H1 (cell line): ENCODE measurements around the gene ZNF423. TPM values are rescaled to one million over a fixed set of nuclear protein-coding genes. Genes with fewer than 3 reads are reported as not detected.

Source experiments
- CTCF ChIA-PET: fragments of 300-600 bp; sonication (Branson Sonifier 250); formaldehyde crosslinking; loops from one replicate; lab custom pipeline; 2021; ENCODE audit not compliant: partially characterized antibody; lab: Charles Lee
- POLR2A ChIA-PET: fragments of 300-600 bp; sonication (Branson Sonifier 250); formaldehyde crosslinking; loops from one replicate; lab custom pipeline; 2021; ENCODE audit warnings: inconsistent platforms; ENCODE audit not compliant: partially characterized antibody; lab: Charles Lee
- DNase-seq, 2 experiments: peaks; one replicate each; pipeline versions ENCODE4 v3.0.0 to v3.0.0-alpha.2; 2010 to 2022; ENCODE audit warnings: low spot score in 2 of 2, low read depth in 1 of 2, mixed read lengths in 1 of 2
- FAIRE-seq: peaks from 2 replicates; lab custom pipeline; 2011; peaks lifted over from hg19 to GRCh38; lab: Jason Lieb, UNC
- H2AFZ ChIP-seq: 2 replicates; pipeline ENCODE4 v1.8.1; 2012; ENCODE audit warnings: low read length, inconsistent platforms
- H2AK5ac ChIP-seq: 2 replicates; pipeline ENCODE4 v1.6.1; 2013; ENCODE audit warnings: low read depth, low read length
- H2BK120ac ChIP-seq: replicated peaks from 2 replicates; pipeline ENCODE3; 2013; ENCODE audit warnings: low read depth, low read length, inconsistent platforms
- H2BK12ac ChIP-seq: 2 replicates; pipeline ENCODE4 v1.6.1; 2013; ENCODE audit warnings: low read depth, low read length
- H2BK15ac ChIP-seq: 2 replicates; pipeline ENCODE4 v1.6.1; 2013; ENCODE audit warnings: low read length
- H2BK20ac ChIP-seq: 2 replicates; pipeline ENCODE4 v1.6.1; 2013; ENCODE audit warnings: low read length
- H2BK5ac ChIP-seq: 2 replicates; pipeline ENCODE4 v1.6.1; 2013; ENCODE audit warnings: low read depth, low read length
- H3K14ac ChIP-seq: 2 replicates; pipeline ENCODE4 v1.6.1; 2013; ENCODE audit warnings: inconsistent platforms; ENCODE audit not compliant: insufficient read length
- H3K18ac ChIP-seq: 2 replicates; pipeline ENCODE4 v1.6.1; 2013; ENCODE audit warnings: low read length; ENCODE audit errors: extremely low read depth
- H3K23ac ChIP-seq: 2 replicates; pipeline ENCODE4 v1.6.1; 2013; ENCODE audit warnings: inconsistent platforms; ENCODE audit not compliant: insufficient read length
- H3K23me2 ChIP-seq: 2 replicates; pipeline ENCODE4 v1.6.1; 2013; ENCODE audit warnings: low read depth, low read length
- H3K27ac ChIP-seq: 2 replicates; pipeline ENCODE4 v1.6.1; 2011; ENCODE audit warnings: low read depth, low read length, inconsistent platforms
- H3K27me3 ChIP-seq, 4 experiments: replicated peaks in 1 of 4; 1 replicate in 1 of 4; 2 replicates in 3 of 4; pipeline versions ENCODE4 v1.6.1 to v1.8.1; 2011 to 2013; ENCODE audit warnings: low read length in 3 of 4, mild to moderate bottlenecking in 3 of 4, inconsistent platforms in 2 of 4, mixed read lengths in 2 of 4, moderate library complexity in 1 of 4; ENCODE audit not compliant: control insufficient read depth in 3 of 4, insufficient read depth in 3 of 4; ENCODE audit errors: extremely low read depth in 1 of 4
- H3K36me3 ChIP-seq, 4 experiments: 2 replicates each; pipeline versions ENCODE4 v1.6.1 to v1.8.1; 2011 to 2013; ENCODE audit warnings: mild to moderate bottlenecking in 4 of 4, low read length in 3 of 4, moderate library complexity in 2 of 4, control low read depth in 1 of 4, inconsistent platforms in 1 of 4; ENCODE audit not compliant: insufficient read depth in 4 of 4, control insufficient read depth in 2 of 4
- H3K4ac ChIP-seq: replicated peaks from 2 replicates; pipeline ENCODE3; 2013; ENCODE audit warnings: low read length, low read depth, mixed read lengths, inconsistent platforms; ENCODE audit not compliant: insufficient read length
- H3K4me1 ChIP-seq, 4 experiments: replicated peaks in 1 of 4; 1 replicate in 1 of 4; 2 replicates in 3 of 4; pipeline versions ENCODE4 v1.6.1 to v1.8.1; 2011 to 2013; ENCODE audit warnings: low read length in 3 of 4, inconsistent platforms in 2 of 4, mixed read lengths in 1 of 4; ENCODE audit not compliant: insufficient read depth in 4 of 4, control insufficient read depth in 3 of 4
- H3K4me2 ChIP-seq, 2 experiments: 2 replicates each; pipeline versions ENCODE4 v1.6.1 to v1.8.1; 2011 to 2013; ENCODE audit warnings: low read depth in 2 of 2, low read length in 2 of 2, control low read depth in 1 of 2, inconsistent platforms in 1 of 2, mild to moderate bottlenecking in 1 of 2; ENCODE audit not compliant: insufficient read depth in 1 of 2
- H3K4me3 ChIP-seq, 4 experiments: fragments of 200-600, 300-600 bp in 1 of 4; sonication (generic), shearing (Covaris generic), sonication (Bioruptor Twin) in 1 of 4; 2 replicates each; pipeline versions ENCODE4 v1.5.1 to v1.8.1; 2011 to 2016; ENCODE audit warnings: low read length in 4 of 4, low read depth in 3 of 4, control low read depth in 2 of 4, inconsistent platforms in 2 of 4, mild to moderate bottlenecking in 2 of 4, mixed read lengths in 1 of 4, moderate library complexity in 1 of 4; ENCODE audit not compliant: insufficient read depth in 2 of 4; ENCODE audit errors: extremely low read depth in 1 of 4
- H3K56ac ChIP-seq: replicated peaks from 2 replicates; pipeline ENCODE3; 2013; ENCODE audit warnings: low read depth, mild to moderate bottlenecking, mixed read lengths, low read length, inconsistent platforms; ENCODE audit not compliant: insufficient read length
- H3K79me1 ChIP-seq: 2 replicates; pipeline ENCODE4 v1.6.1; 2013; ENCODE audit warnings: low read depth, low read length, control low read depth
- H3K79me2 ChIP-seq, 2 experiments: 2 replicates each; pipeline versions ENCODE4 v1.6.1 to v1.8.1; 2012 to 2013; ENCODE audit warnings: low read length in 2 of 2, mild to moderate bottlenecking in 2 of 2, inconsistent platforms in 1 of 2; ENCODE audit not compliant: insufficient read depth in 2 of 2, control insufficient read depth in 1 of 2
- H3K9ac ChIP-seq, 4 experiments: replicated peaks in 1 of 4; 1 replicate in 1 of 4; 2 replicates in 3 of 4; pipeline versions ENCODE4 v1.6.1 to v1.8.1; 2011 to 2013; ENCODE audit warnings: low read depth in 3 of 4, low read length in 3 of 4, control low read depth in 2 of 4, mild to moderate bottlenecking in 2 of 4, moderate library complexity in 2 of 4, inconsistent platforms in 1 of 4; ENCODE audit errors: extremely low read depth in 1 of 4
- H3K9me3 ChIP-seq, 2 experiments: 2 replicates each; pipeline versions ENCODE4 v1.6.1 to v1.8.1; 2012 to 2013; ENCODE audit warnings: mild to moderate bottlenecking in 2 of 2, moderate library complexity in 2 of 2, control low read depth in 1 of 2, inconsistent platforms in 1 of 2, low read depth in 1 of 2, low read length in 1 of 2, mixed read lengths in 1 of 2; ENCODE audit not compliant: insufficient read depth in 2 of 2
- H4K20me1 ChIP-seq, 2 experiments: replicated peaks in 1 of 2; 2 replicates each; pipeline versions ENCODE3 to v1.8.1; 2011 to 2013; ENCODE audit warnings: inconsistent platforms in 2 of 2, low read length in 2 of 2, mild to moderate bottlenecking in 1 of 2; ENCODE audit not compliant: insufficient read depth in 2 of 2, control insufficient read depth in 1 of 2
- H4K5ac ChIP-seq: 2 replicates; pipeline ENCODE4 v1.6.1; 2013; ENCODE audit warnings: low read length, low read depth, mixed read lengths, inconsistent platforms; ENCODE audit not compliant: insufficient read length
- H4K8ac ChIP-seq: 2 replicates; pipeline ENCODE4 v1.8.0; 2013; ENCODE audit warnings: mild to moderate bottlenecking, moderate library complexity, low read length, inconsistent platforms; ENCODE audit not compliant: insufficient read depth; ENCODE audit errors: extremely low read depth
- H4K91ac ChIP-seq: replicated peaks from 2 replicates; pipeline ENCODE3; 2013; ENCODE audit warnings: low read length, mixed read lengths, inconsistent platforms; ENCODE audit not compliant: insufficient read length
- E2F6 ChIP-seq: IDR thresholded peaks from 2 replicates; pipeline ENCODE4 v1.6.1; 2012; ENCODE audit warnings: inconsistent platforms
- EZH2 ChIP-seq: fragments of 200-600 bp; sonication (generic); IDR thresholded peaks from 2 replicates; pipeline ENCODE4 v1.7.1; 2012; ENCODE audit warnings: low read depth, mild to moderate bottlenecking, moderate library complexity, low read length, inconsistent platforms; ENCODE audit not compliant: severe bottlenecking
- POLR2A ChIP-seq, 2 experiments: IDR thresholded peaks; 1 replicate in 1 of 2; 2 replicates in 1 of 2; pipeline ENCODE4 v1.6.1; 2011; ENCODE audit warnings: low read depth in 2 of 2, low read length in 2 of 2, mild to moderate bottlenecking in 2 of 2; ENCODE audit errors: control extremely low read depth in 1 of 2
- RBBP5 ChIP-seq: IDR thresholded peaks from 2 replicates; pipeline ENCODE4 v1.7.1; 2012; ENCODE audit warnings: low read depth, mild to moderate bottlenecking, inconsistent platforms, low read length, moderate library complexity, borderline replicate concordance
- SRF ChIP-seq: IDR thresholded peaks from 2 replicates; pipeline ENCODE4 v1.6.1; 2011; ENCODE audit warnings: mild to moderate bottlenecking, low read depth, low read length, moderate library complexity
- WGBS, 2 experiments: shearing (Covaris generic) in 1 of 2; methylation state at CpG; one replicate each; pipeline versions ENCODE4 v1.1.6 to v1.1.7; 2013 to 2015; ENCODE audit warnings: low lambda C conversion rate in 2 of 2, mixed read lengths in 2 of 2, inconsistent platforms in 1 of 2, low coverage in 1 of 2, missing lambda C conversion rate in 1 of 2; ENCODE audit not compliant: insufficient replicate concordance in 2 of 2, insufficient coverage in 1 of 2, insufficient read length in 1 of 2; ENCODE audit errors: extremely low coverage in 1 of 2, missing lambda C conversion rate in 1 of 2; 5-methylcytosine and 5-hydroxymethylcytosine counted together
- polyA plus RNA-seq, 7 experiments: library from polyadenylated mRNA; depleted of rRNA in 3 of 7; stranded (reverse) in 5 of 7; unstranded in 2 of 7; fragments of >200 nt in 5 of 7; fragments of 200-250 nt in 2 of 7; gene quantifications; 1 replicate in 5 of 7; 2 replicates in 1 of 7; 4 replicates in 1 of 7; pipeline versions ENCODE4 v1.2.1 to v1.2.3, GENCODE V29; 2011 to 2013; ENCODE audit warnings: missing spikeins in 2 of 7, mixed read lengths in 2 of 7
- total RNA-seq: library from RNA; stranded (reverse); fragmentation: NEBNext Ultra II Directional; extraction: Animal tissue kit (Norgen Biotek cat#: 25700); gene quantifications from 2 replicates; pipeline ENCODE4 v1.2.1, GENCODE V29; 2021

The ZNF423 gene
- total and polyA plus RNA-seq, 2 of the 8 experiments (the other 6 are each of a cell fraction or from before 2014, with no cell fraction given) = 38.2 to 52.3 TPM

- no peak for DNase-seq
- H3K18ac ChIP-seq = no peak overlapping the region
- H3K14ac ChIP-seq = no peak overlapping the region
- peak overlapping the region; percentile 41; the same call in 1 of the 2 replicates for H2BK20ac ChIP-seq
- H3K27me3 ChIP-seq = no peaks in the 10 kb centered on the region
- WGBS, 2 experiments = 84% methylated on average over 11 of the region's 11 CpGs; no CpG with 5 or more reads in 1 of the 2 experiments
- no peak overlapping the region for H3K23ac ChIP-seq
- peaks cover 0 to 4% (median under 1%) of the 10 kb centered on the region in 4 experiments; a peak in 3 of 8 replicates for H3K36me3 ChIP-seq
- TF ChIP-seq SRF = no peak
- no peak for TF ChIP-seq POLR2A (IDR thresholded peaks at IDR 0.05; ENCODE audit: control extremely low read depth in 1 of 2, low read depth in 2 of 2, low read length in 2 of 2)
- no peak for TF ChIP-seq RBBP5
- TF ChIP-seq EZH2 = no peak
- no peak for TF ChIP-seq E2F6
- no peak overlapping the region for H2AFZ ChIP-seq
- no peak overlapping the region for H3K4me3 ChIP-seq
- no peak overlapping the region for H3K56ac ChIP-seq
- no peak overlapping the region for H4K8ac ChIP-seq
- no peak overlapping the region for H3K4ac ChIP-seq
- no peak overlapping the region for H3K4me2 ChIP-seq
- no peak overlapping the region; the same call in 1 of the 2 replicates for H2BK15ac ChIP-seq
- no peak overlapping the region for H4K5ac ChIP-seq
- peak overlapping the region; percentile 53; the same call in 1 of the 2 replicates for H2BK12ac ChIP-seq
- H3K27ac ChIP-seq = no peak overlapping the region
- peaks cover 0 to 4% of the 10 kb centered on the region in 2 experiments for H4K20me1 ChIP-seq
- ChIA-PET CTCF (interaction anchor here (0.7 to 1.1 kb wide), 4 partner anchors 31 to 183 kb away, joined by 3 to 4 read pairs (median 3); no protein-coding TSS in a partner anchor), POLR2A (interaction anchor here (0.9 kb wide), 1 partner anchor 103 kb away, joined by 3 read pairs; no protein-coding TSS in a partner anchor)
- peaks cover 5 to 47% of the 10 kb centered on the region in 2 experiments; a peak in 3 of 4 replicates for H3K79me2 ChIP-seq
- H3K23me2 ChIP-seq = peaks cover 1% of the 10 kb centered on the region; the same call in 1 of the 2 replicates
- no peak for FAIRE-seq
- H3K4me1 ChIP-seq = peaks cover 15 to 35% (median 21%) of the 10 kb centered on the region in 4 experiments
- no peak overlapping the region for H2BK120ac ChIP-seq
- H3K79me1 ChIP-seq = peaks cover 9% of the 10 kb centered on the region
- H3K9me3 ChIP-seq = no peaks in the 10 kb centered on the region
- no peak overlapping the region for H3K9ac ChIP-seq
- peak overlapping the region; percentile 46 for H2BK5ac ChIP-seq
- peak overlapping the region; percentile 61; the same call in 1 of the 2 replicates for H2AK5ac ChIP-seq
- H4K91ac ChIP-seq = no peak overlapping the region
These were observed 77.5 kb downstream of the ZNF423 start for GRCh38 chr16:49778202-49778930.
